Astrocyte (in vitro differentiated cells and primary cell): ENCODE measurements around the gene CACNA1H. TPM values are rescaled to one million over a fixed set of nuclear protein-coding genes. Genes with fewer than 3 reads are reported as not detected.

Experiments
- DNase-seq: peaks from one replicate; pipeline ENCODE4 v3.0.0-alpha.2; 2010; ENCODE audit warnings: low read depth
- FAIRE-seq: peaks from 2 replicates; lab custom pipeline; 2011; peaks lifted over from hg19 to GRCh38; lab: Jason Lieb, UNC
- H2AFZ ChIP-seq: 2 replicates; pipeline ENCODE4 v1.6.0; 2012; ENCODE audit warnings: low read depth, low read length, inconsistent platforms
- H3K27ac ChIP-seq: 2 replicates; pipeline ENCODE4 v1.5.1; 2011; ENCODE audit warnings: low read depth, low read length, inconsistent platforms
- H3K27me3 ChIP-seq: 2 replicates; pipeline ENCODE4 v1.6.0; 2011; ENCODE audit warnings: low read length, inconsistent platforms; ENCODE audit not compliant: insufficient read depth
- H3K36me3 ChIP-seq: 2 replicates; pipeline ENCODE4 v1.5.1; 2011; ENCODE audit warnings: low read length, inconsistent platforms; ENCODE audit not compliant: insufficient read depth
- H3K4me1 ChIP-seq: 2 replicates; pipeline ENCODE4 v1.5.1; 2011; ENCODE audit warnings: low read length, inconsistent platforms; ENCODE audit not compliant: insufficient read depth
- H3K4me2 ChIP-seq: 2 replicates; pipeline ENCODE4 v1.6.0; 2012; ENCODE audit warnings: low read length, inconsistent platforms
- H3K4me3 ChIP-seq: 2 replicates; pipeline ENCODE4 v1.5.1; 2011; ENCODE audit warnings: low read depth, mild to moderate bottlenecking, low read length, inconsistent platforms; ENCODE audit not compliant: insufficient read depth
- H3K79me2 ChIP-seq: 2 replicates; pipeline ENCODE4 v1.6.0; 2012; ENCODE audit warnings: mild to moderate bottlenecking, low read length, inconsistent platforms; ENCODE audit not compliant: insufficient read depth
- H3K9ac ChIP-seq: 2 replicates; pipeline ENCODE4 v1.6.0; 2012; ENCODE audit warnings: mild to moderate bottlenecking, low read length, inconsistent platforms
- H3K9me3 ChIP-seq: 2 replicates; pipeline ENCODE4 v1.5.1; 2012; ENCODE audit warnings: low read depth, mild to moderate bottlenecking, low read length, inconsistent platforms; ENCODE audit not compliant: insufficient read depth
- H4K20me1 ChIP-seq: 2 replicates; pipeline ENCODE4 v1.6.0; 2012; ENCODE audit warnings: low read length, inconsistent platforms; ENCODE audit not compliant: insufficient read depth
- H3K27ac Mint-ChIP-seq: one replicate; pipeline ENCODE4 v1.8.0; 2021; ENCODE audit warnings: mild to moderate bottlenecking, mixed read lengths; ENCODE audit not compliant: unreplicated experiment
- H3K27me3 Mint-ChIP-seq: one replicate; pipeline ENCODE4 v1.8.0; 2021; ENCODE audit warnings: low read depth, mixed read lengths; ENCODE audit not compliant: unreplicated experiment
- H3K36me3 Mint-ChIP-seq: one replicate; pipeline ENCODE4 v1.8.0; 2021; ENCODE audit warnings: low read depth, mixed read lengths; ENCODE audit not compliant: unreplicated experiment
- H3K4me1 Mint-ChIP-seq: one replicate; pipeline ENCODE4 v1.8.0; 2021; ENCODE audit warnings: low read depth, mixed read lengths; ENCODE audit not compliant: unreplicated experiment
- H3K4me3 Mint-ChIP-seq: one replicate; pipeline ENCODE4 v1.8.0; 2021; ENCODE audit warnings: mild to moderate bottlenecking, moderate library complexity, mixed read lengths; ENCODE audit not compliant: unreplicated experiment
- H3K9me3 Mint-ChIP-seq: one replicate; pipeline ENCODE4 v1.8.0; 2021; ENCODE audit warnings: mild to moderate bottlenecking, mixed read lengths; ENCODE audit not compliant: unreplicated experiment
- EZH2 ChIP-seq: IDR thresholded peaks from 2 replicates; pipeline ENCODE4 v1.6.1; 2012; ENCODE audit warnings: mild to moderate bottlenecking, low read length, inconsistent platforms; ENCODE audit not compliant: insufficient read depth
- total RNA-seq: library from RNA; stranded (reverse); gene quantifications from 2 replicates; pipeline ENCODE4 v1.2.1, GENCODE V29; 2021
- TF ChIP-seq, protein P1 (sequence below): IDR thresholded peaks from 2 replicates; pipeline ENCODE4 v1.5.1; 2011; ENCODE audit warnings: low read depth, mild to moderate bottlenecking, inconsistent platforms, low read length, moderate library complexity; ENCODE audit not compliant: insufficient read depth

CACNA1H gene
- total RNA-seq, 1 donor from 2014 or later, result 21.7 TPM

DNA sequence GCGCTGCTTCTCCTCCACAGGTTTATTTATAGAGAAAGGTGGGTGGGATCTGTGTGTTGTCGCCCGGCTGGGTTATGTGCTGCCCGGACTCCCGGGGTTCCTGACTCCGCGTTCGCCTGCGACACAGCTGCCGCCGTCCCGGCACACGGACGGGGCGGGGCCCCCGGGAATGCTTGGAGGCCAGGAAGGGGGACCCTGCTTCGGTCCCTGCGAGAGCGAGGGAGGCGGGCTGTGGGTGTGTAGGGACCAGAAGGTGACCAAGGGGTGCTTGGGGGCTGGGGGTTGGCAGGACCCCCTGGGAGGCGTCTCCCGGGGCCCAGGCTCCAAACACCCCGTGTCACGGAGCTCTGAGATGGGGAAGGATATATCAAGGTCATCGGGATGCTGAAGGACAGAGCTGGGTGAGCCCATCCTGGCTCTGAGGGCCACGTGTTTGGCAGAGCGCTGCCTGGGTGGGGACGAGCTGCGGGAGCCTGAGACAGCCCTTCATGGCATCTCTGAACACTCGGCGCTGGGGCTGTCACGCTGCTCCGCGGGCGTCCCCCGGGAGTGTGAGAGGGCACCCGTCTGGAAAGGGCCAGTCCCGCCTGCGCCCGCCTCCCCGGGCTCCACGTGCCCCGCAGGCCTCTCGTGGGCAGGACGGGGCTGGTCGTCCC, 4.2 kb downstream of the CACNA1H start:
- H3K9ac ChIP-seq, result no peak overlapping the region
- H3K4me2 ChIP-seq, result no peak overlapping the region
- H3K79me2 ChIP-seq, result peaks cover 18% of the 10 kb centered on the region
- H3K36me3 ChIP-seq, result no peaks in the 10 kb centered on the region
- FAIRE-seq, result no peak
- TF ChIP-seq, protein P1, sequence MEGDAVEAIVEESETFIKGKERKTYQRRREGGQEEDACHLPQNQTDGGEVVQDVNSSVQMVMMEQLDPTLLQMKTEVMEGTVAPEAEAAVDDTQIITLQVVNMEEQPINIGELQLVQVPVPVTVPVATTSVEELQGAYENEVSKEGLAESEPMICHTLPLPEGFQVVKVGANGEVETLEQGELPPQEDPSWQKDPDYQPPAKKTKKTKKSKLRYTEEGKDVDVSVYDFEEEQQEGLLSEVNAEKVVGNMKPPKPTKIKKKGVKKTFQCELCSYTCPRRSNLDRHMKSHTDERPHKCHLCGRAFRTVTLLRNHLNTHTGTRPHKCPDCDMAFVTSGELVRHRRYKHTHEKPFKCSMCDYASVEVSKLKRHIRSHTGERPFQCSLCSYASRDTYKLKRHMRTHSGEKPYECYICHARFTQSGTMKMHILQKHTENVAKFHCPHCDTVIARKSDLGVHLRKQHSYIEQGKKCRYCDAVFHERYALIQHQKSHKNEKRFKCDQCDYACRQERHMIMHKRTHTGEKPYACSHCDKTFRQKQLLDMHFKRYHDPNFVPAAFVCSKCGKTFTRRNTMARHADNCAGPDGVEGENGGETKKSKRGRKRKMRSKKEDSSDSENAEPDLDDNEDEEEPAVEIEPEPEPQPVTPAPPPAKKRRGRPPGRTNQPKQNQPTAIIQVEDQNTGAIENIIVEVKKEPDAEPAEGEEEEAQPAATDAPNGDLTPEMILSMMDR, result no peak
- TF ChIP-seq EZH2, result no peak
- H3K9me3 ChIP-seq, result no peaks in the 10 kb centered on the region
- H3K27me3 Mint-ChIP-seq, result no peaks in the 10 kb centered on the region
- no peak overlapping the region for H3K4me3 Mint-ChIP-seq
- no peaks in the 10 kb centered on the region for H3K9me3 Mint-ChIP-seq
- H4K20me1 ChIP-seq, result peaks cover 61% of the 10 kb centered on the region
- H2AFZ ChIP-seq, result no peak overlapping the region
- H3K36me3 Mint-ChIP-seq, result peaks cover 2% of the 10 kb centered on the region
- H3K4me1 Mint-ChIP-seq, result no peaks in the 10 kb centered on the region
- DNase-seq, result no peak
- no peak overlapping the region for H3K4me3 ChIP-seq
- no peaks in the 10 kb centered on the region for H3K27me3 ChIP-seq
- H3K4me1 ChIP-seq, result peaks cover 37% of the 10 kb centered on the region
- no peak overlapping the region for H3K27ac ChIP-seq
- no peak overlapping the region for H3K27ac Mint-ChIP-seq

DNA sequence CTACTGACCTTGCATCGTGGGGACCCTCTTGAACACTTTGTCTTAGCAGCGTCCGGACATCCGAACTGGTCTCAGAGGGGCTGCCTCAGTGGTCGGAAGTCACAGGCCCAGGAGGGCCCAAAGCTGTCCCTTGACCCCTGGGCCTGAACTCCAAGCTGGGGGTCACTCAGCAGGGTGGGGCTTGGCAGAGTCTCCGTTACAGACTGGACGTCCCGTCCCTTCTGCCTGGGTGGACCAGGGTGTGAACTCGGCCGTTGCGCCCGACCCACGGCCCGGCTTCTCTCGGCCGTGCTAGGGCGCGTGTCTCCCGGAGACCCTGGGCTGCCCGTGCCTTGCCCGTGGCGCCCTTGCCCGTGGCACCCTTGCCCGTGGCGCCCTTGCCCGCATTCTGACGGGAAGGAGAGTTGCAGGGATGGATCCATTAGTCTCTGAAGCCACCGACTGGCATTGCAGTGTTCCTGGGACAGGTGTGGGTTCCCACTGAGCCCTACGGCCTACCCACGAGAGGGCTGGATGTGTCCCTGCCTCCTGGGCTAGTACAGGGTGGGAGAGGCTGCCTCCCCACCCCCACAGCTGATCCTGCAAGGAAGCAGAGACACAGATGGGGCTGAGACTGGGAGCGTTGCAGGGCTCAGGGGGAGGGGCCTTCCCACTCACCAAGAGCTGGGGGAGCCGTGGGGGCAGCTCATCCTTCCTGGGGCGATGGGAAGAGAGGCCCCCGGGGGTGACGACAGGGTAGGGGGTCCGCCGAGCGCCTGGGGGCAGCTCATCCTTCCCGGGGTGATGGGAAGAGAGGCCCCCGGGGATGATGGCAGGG, 4.9 kb downstream of the CACNA1H start:
- Histone ChIP-seq H3K4me2 (no peak overlapping the region), H3K9ac (no peak overlapping the region), H3K9me3 (no peaks in the 10 kb centered on the region), H2AFZ (no peak overlapping the region), H3K4me3 (no peak overlapping the region), H3K27me3 (no peaks in the 10 kb centered on the region), H3K36me3 (no peaks in the 10 kb centered on the region), H3K4me1 (peaks cover 36% of the 10 kb centered on the region), H4K20me1 (peaks cover 68% of the 10 kb centered on the region), H3K79me2 (peaks cover 18% of the 10 kb centered on the region), H3K27ac (no peak overlapping the region)
- Mint-ChIP-seq H3K27me3 (no peaks in the 10 kb centered on the region), H3K4me1 (no peaks in the 10 kb centered on the region), H3K27ac (no peak overlapping the region), H3K36me3 (peaks cover 2% of the 10 kb centered on the region), H3K4me3 (no peak overlapping the region), H3K9me3 (no peaks in the 10 kb centered on the region)
- no peak for TF ChIP-seq EZH2
- TF ChIP-seq, protein P1, result no peak
- no peak for FAIRE-seq
- no peak for DNase-seq
